DMS53 (cell line): ENCODE data around the gene BRD1.

Experiments
- DNase-seq: peaks from one replicate; lab custom pipeline; 2025; lab: John Stamatoyannopoulos, UW

Gene BRD1

GRCh38 chr22:49827853-49828598, at the start of gene BRD1:
BRD1 (minus strand) TSS chr22:49827873; CDS start chr22:49824317, 3,556 bp downstream.
- DNase-seq, result peak; percentile 84

GRCh38 chr22:49873228-49873940, 45.7 kb upstream of the BRD1 start:
- DNase-seq, result no peak

- no peak for DNase-seq
These were observed 44.7 kb upstream of the BRD1 start for GRCh38 chr22:49872347-49872746.

GRCh38 chr22:49871482-49871881, 43.8 kb upstream of the BRD1 start:
- DNase-seq, result peak; percentile 16

- no peak for DNase-seq
These were observed 42.4 kb upstream of the BRD1 start for GRCh38 chr22:49869845-49870712.

- no peak for DNase-seq
These were observed 41.6 kb upstream of the BRD1 start for GRCh38 chr22:49869086-49869830.

- no peak for DNase-seq
These were observed 39.9 kb upstream of the BRD1 start for GRCh38 chr22:49867303-49868265.

GRCh38 chr22:49866646-49867045, 39.0 kb upstream of the BRD1 start:
- no peak for DNase-seq

GRCh38 chr22:49866134-49866533, 38.5 kb upstream of the BRD1 start:
- no peak for DNase-seq

GRCh38 chr22:49865156-49865555, 37.5 kb upstream of the BRD1 start:
- no peak for DNase-seq

GRCh38 chr22:49863931-49864330, 36.3 kb upstream of the BRD1 start:
- DNase-seq, result no peak

GRCh38 chr22:49862496-49862776, 34.8 kb upstream of the BRD1 start:
- no peak for DNase-seq

- DNase-seq, result no peak
These were observed 34.2 kb upstream of the BRD1 start for GRCh38 chr22:49861642-49862495.

- DNase-seq, result no peak
These were observed 31.2 kb upstream of the BRD1 start for GRCh38 chr22:49858827-49859226.

- no peak for DNase-seq
These were observed 29.3 kb upstream of the BRD1 start for GRCh38 chr22:49856766-49857618.

- DNase-seq, result no peak
These were observed 28.7 kb upstream of the BRD1 start for GRCh38 chr22:49856343-49856742.

GRCh38 chr22:49855251-49855911, 27.7 kb upstream of the BRD1 start:
- peak; percentile 47 for DNase-seq
